Cardiac muscle cell (in vitro differentiated cells and primary cell): ENCODE measurements around the gene HEG1. TPM values are rescaled to one million over a fixed set of nuclear protein-coding genes. Genes with fewer than 3 reads are reported as not detected.

Experiments
- DNase-seq, 2 donors: peaks; one replicate each; pipeline versions ENCODE4 v3.0.0 to v3.0.0-alpha.2; 2010 to 2017; ENCODE audit warnings: low read depth in 1 of 2, low spot score in 1 of 2
- H3K27ac ChIP-seq: fragments of 200-600 bp; sonication (generic); 2 replicates; pipeline ENCODE4 v1.5.1; 2016
- H3K27me3 ChIP-seq: fragments of 200-600 bp; sonication (generic); 2 replicates; pipeline ENCODE4 v1.6.0; 2016; ENCODE audit warnings: control low read depth
- H3K36me3 ChIP-seq: fragments of 200-600 bp; sonication (generic); 2 replicates; pipeline ENCODE4 v1.5.1; 2016; ENCODE audit warnings: control low read depth
- H3K4me1 ChIP-seq: fragments of 200-600 bp; sonication (generic); 2 replicates; pipeline ENCODE4 v1.8.1; 2017; ENCODE audit warnings: low read depth, mild to moderate bottlenecking, mixed run types
- H3K4me3 ChIP-seq: fragments of 200-600 bp; sonication (generic); 2 replicates; pipeline ENCODE4 v1.5.1; 2016; ENCODE audit warnings: mild to moderate bottlenecking
- H3K9me3 ChIP-seq: fragments of 200-600 bp; sonication (generic); 2 replicates; pipeline ENCODE4 v1.5.1; 2017; ENCODE audit warnings: low read depth, mild to moderate bottlenecking, control low read depth
- polyA plus RNA-seq: library from polyadenylated mRNA; unstranded; fragments of >200 nt; fragmentation: Nextera tagmentation; extraction: Ambion mirVana; gene quantifications from 2 replicates; pipeline ENCODE4 v1.2.1, GENCODE V29; 2016
- total RNA-seq: library from RNA; depleted of rRNA; stranded (reverse); fragments of >200 nt; gene quantifications from 2 replicates; pipeline ENCODE4 v1.2.3, GENCODE V29; 2016
- TF ChIP-seq, protein P1 (sequence below): IDR thresholded peaks from 2 replicates; pipeline ENCODE4 v1.5.1; 2012; ENCODE audit warnings: low read depth, mild to moderate bottlenecking, low read length

HEG1 gene
- total and polyA plus RNA-seq, 2 experiments from 2014 or later, result 17.4 to 42.7 TPM

- Histone ChIP-seq H3K9me3 (no peaks in the 10 kb centered on the region), H3K36me3 (no peaks in the 10 kb centered on the region), H3K4me1 (no peaks in the 10 kb centered on the region), H3K27ac (no peak overlapping the region), H3K4me3 (no peak overlapping the region), H3K27me3 (no peaks in the 10 kb centered on the region)
- TF ChIP-seq, protein P1, sequence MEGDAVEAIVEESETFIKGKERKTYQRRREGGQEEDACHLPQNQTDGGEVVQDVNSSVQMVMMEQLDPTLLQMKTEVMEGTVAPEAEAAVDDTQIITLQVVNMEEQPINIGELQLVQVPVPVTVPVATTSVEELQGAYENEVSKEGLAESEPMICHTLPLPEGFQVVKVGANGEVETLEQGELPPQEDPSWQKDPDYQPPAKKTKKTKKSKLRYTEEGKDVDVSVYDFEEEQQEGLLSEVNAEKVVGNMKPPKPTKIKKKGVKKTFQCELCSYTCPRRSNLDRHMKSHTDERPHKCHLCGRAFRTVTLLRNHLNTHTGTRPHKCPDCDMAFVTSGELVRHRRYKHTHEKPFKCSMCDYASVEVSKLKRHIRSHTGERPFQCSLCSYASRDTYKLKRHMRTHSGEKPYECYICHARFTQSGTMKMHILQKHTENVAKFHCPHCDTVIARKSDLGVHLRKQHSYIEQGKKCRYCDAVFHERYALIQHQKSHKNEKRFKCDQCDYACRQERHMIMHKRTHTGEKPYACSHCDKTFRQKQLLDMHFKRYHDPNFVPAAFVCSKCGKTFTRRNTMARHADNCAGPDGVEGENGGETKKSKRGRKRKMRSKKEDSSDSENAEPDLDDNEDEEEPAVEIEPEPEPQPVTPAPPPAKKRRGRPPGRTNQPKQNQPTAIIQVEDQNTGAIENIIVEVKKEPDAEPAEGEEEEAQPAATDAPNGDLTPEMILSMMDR, result no peak
- DNase-seq, result no peak
These were observed 131.1 kb downstream of the HEG1 start for GRCh38 chr3:124924741-124925140.

DNA sequence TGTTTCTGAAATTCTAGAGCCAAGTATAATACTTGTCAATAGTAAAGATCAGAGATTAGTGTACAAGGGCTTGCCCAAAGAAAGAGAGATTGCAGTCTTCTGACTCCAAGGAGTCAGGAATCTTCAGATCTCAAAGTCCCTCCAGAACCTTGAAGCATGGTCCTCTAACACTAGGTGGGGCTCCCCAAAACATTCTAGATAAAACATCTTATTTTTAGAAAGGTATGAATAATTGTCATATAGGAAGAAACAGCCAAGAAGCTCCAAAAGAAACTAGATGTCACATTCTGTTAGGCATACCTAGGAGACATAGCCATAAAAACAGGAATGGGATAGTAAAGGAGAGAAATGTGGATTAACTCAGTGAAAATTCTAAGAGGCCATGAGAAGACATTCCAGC lies 132.0 kb downstream of the HEG1 start:
- H3K4me3 ChIP-seq, result no peak overlapping the region
- H3K9me3 ChIP-seq, result no peaks in the 10 kb centered on the region
- TF ChIP-seq, protein P1, result peak; percentile 22
- no peaks in the 10 kb centered on the region for H3K4me1 ChIP-seq
- no peaks in the 10 kb centered on the region for H3K36me3 ChIP-seq
- no peak for DNase-seq
- H3K27ac ChIP-seq, result no peak overlapping the region
- no peaks in the 10 kb centered on the region for H3K27me3 ChIP-seq

DNA sequence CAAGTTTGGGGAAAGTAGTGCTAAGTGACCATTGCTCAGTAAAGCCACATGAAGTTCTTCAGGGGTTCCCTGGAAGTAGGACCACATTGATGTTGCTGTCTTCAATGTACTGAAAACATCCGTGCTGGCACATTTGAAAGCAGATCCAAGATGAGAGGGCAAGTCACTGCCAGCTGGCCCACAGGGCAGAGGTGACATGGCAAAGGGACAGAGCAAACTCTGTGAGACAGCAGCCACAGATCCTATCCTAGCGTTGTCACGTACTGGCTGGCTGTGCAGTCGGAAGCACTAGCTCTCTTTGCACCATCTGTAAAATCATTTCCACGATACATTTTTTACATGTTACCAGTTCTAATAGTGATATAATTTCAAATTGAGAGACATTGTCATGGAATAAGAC lies 135.1 kb downstream of the HEG1 start:
- no peak for DNase-seq
- TF ChIP-seq, protein P1, result no peak

DNA sequence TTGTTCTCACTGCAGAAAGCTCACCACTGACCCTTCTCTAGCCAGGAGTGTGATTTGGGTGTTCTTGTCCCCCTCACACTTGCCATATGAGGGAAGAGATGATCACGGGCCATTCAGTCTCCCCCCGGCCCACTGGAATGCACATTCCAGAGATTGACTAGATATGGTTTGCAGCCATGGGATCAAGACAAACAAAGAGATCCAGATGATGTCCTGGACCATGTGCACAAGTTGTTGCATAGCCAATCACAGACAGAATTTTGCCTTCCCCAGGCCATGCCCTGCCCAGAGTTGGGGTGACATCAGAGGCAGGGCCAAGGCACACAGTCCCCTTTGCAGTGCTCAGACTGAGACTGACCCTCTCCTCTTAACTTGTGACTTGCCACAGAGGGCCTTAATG lies 136.0 kb downstream of the HEG1 start:
- no peaks in the 10 kb centered on the region for H3K36me3 ChIP-seq
- H3K27ac ChIP-seq, result no peak overlapping the region
- H3K9me3 ChIP-seq, result no peaks in the 10 kb centered on the region
- H3K4me3 ChIP-seq, result no peak overlapping the region
- TF ChIP-seq, protein P1, result no peak
- H3K4me1 ChIP-seq, result peaks cover 6% of the 10 kb centered on the region
- H3K27me3 ChIP-seq, result no peaks in the 10 kb centered on the region
- DNase-seq, result peak in 1 of 2 donors; percentile 8

More for the DNA sequence above, 135.1 kb downstream of the HEG1 start:
- Histone ChIP-seq H3K4me1 (peaks cover 6% of the 10 kb centered on the region), H3K36me3 (no peaks in the 10 kb centered on the region), H3K27me3 (no peaks in the 10 kb centered on the region), H3K4me3 (no peak overlapping the region), H3K9me3 (no peaks in the 10 kb centered on the region), H3K27ac (no peak overlapping the region)

- Histone ChIP-seq H3K4me1 (peaks cover 6% of the 10 kb centered on the region), H3K27me3 (no peaks in the 10 kb centered on the region), H3K9me3 (no peaks in the 10 kb centered on the region), H3K27ac (no peak overlapping the region), H3K4me3 (no peak overlapping the region), H3K36me3 (no peaks in the 10 kb centered on the region)
- TF ChIP-seq, protein P1, result no peak
- DNase-seq, result no peak
These were observed 137.3 kb downstream of the HEG1 start for GRCh38 chr3:124918524-124918923.
